ENCODE data around the gene JAGN1. TPM values are rescaled to one million over a fixed set of nuclear protein-coding genes. Genes with fewer than 3 reads are reported as not detected.
A peak's percentile ranks its signal among the peaks of the same experiment; 100 is the strongest.

Gene JAGN1
- total RNA-seq = 10 to 100 TPM; 42.8 to 96.4 (median 67.0) TPM

GRCh38 chr3:9890249-9891071, at the start of gene JAGN1:
JAGN1 (plus strand) TSS chr3:9890610; CDS start chr3:9890723, 113 bp downstream.
- TF ChIP-seq CTCF (IDR thresholded peaks at IDR 0.05 in 4 of 5, conservative IDR thresholded peaks at IDR 0.05 in 1 of 5) (no peak), POLR2A (IDR thresholded peaks at IDR 0.05) (peak; percentile 91 to 93)
- in situ Hi-C loops (cut with MboI; ENCODE audit: low sequenced_read_pairs in 4 of 4) (no loop called here), intact Hi-C loops (cut with DNase I; ENCODE audit: low total_unique reads) (loop anchor here (1.0 to 2.0 kb wide), 4 partner anchors 24 to 431 kb away; partner anchors contain the start of genes CRELD1, RPUSD3 and SEC13)
- peak; percentile 97 to 98 for ATAC-seq
- Histone ChIP-seq H3K27me3 (no peaks in the 10 kb centered on the region), H3K4me1 (peaks cover 7 to 11% of the 10 kb centered on the region in 2 donors), H3K4me3 (peak within 1 kb of the TSS; percentile 65 to 100 (median 88)), H3K27ac (peak within 1 kb of the TSS; percentile 93 to 100 (median 96)), H3K36me3 (peaks cover 0 to 20% of the 10 kb centered on the region in 2 donors), H3K9me3 (no peaks in the 10 kb centered on the region)
- DNase-seq = peak; percentile 83 to 86

DNA sequence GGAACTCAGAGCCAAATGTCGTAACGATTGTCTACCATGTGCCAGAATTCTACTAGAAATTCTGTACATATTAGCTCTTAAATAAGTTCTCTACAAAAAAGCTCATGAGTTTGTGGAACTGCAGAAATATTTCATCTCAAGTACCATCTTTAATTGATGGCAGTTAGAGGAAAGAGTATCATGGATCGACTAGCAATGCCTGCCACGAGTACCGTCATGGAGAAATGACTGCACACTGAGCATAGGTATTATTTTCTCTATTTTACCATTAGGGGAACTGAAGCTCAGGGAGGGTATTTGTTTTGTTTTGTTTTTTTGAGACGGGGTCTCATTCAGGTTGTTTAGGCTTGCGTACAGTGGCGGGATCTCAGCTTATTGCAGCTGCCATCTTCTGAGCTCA, 49.4 kb upstream of the JAGN1 start:
- H3K27ac ChIP-seq = no peak overlapping the region
- peaks cover 0 to 39% of the 10 kb centered on the region in 2 donors for H3K36me3 ChIP-seq
- no peak overlapping the region for H3K4me3 ChIP-seq
- ATAC-seq (no peak), DNase-seq (no peak)
- intact Hi-C loops (cut with DNase I; ENCODE audit: low total_unique reads) = no loop called here
- H3K4me1 ChIP-seq = peaks cover 7 to 12% of the 10 kb centered on the region in 2 donors
- H3K27me3 ChIP-seq = no peaks in the 10 kb centered on the region
- TF ChIP-seq CTCF (IDR thresholded peaks at IDR 0.05 in 4 of 5, conservative IDR thresholded peaks at IDR 0.05 in 1 of 5) (no peak), POLR2A (IDR thresholded peaks at IDR 0.05) (no peak)
- H3K9me3 ChIP-seq = no peaks in the 10 kb centered on the region
- in situ Hi-C loops (cut with MboI; ENCODE audit: low sequenced_read_pairs in 4 of 4) = loop anchor here in 1 of 4 donors (10.0 kb wide), 1 partner anchor 94 kb away; the partner anchor contains the start of gene CRELD1

DNA sequence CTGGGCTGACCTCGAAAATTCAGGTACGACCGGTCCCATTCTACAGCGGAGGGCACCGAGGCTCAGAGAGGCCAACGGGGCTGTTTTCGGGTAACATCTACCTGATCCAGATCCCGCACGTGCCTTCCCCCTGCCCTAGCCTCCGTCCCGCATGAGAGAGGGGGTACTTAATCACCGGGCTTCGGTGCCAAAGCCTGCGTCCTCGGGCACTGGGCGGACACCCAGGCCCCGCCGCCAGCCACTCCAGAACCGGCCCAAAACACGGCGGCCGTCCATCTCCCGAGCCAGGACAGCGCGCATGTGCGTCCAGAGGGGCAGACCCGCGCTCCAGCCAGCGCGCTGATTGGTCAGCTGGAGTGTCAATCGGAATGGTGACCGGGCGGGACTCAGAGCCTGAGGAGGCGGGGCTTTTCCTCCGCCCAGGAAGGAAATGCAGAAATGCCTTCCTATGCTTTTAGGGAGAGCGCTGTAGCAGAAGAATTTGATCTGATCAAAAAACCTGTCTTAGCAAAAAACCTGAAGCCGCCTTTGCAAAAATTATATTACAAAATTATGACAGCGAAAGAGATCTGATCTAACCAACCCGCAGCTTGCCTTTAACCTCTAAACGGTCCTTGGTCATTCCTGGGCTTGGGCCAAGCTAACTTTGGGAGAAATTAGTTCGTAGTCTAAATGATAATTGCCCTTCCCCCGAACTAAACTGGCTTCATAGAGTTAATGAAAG, 46.5 kb upstream of the JAGN1 start, which contains the start of gene RPUSD3:
TSS of gene RPUSD3 (minus strand) at position 294 of the 724 bp plus-strand sequence. CDS start at position 276, 18 bp downstream.
- peak within 1 kb of the TSS; percentile 66 to 96 (median 80) for H3K4me3 ChIP-seq
- H3K27me3 ChIP-seq = no peaks in the 10 kb centered on the region
- peaks cover 0 to 24% of the 10 kb centered on the region in 2 donors for H3K36me3 ChIP-seq
- no peak for TF ChIP-seq CTCF (IDR thresholded peaks at IDR 0.05 in 4 of 5, conservative IDR thresholded peaks at IDR 0.05 in 1 of 5)
- TF ChIP-seq POLR2A (IDR thresholded peaks at IDR 0.05) = peak; percentile 42 to 63
- no peaks in the 10 kb centered on the region for H3K9me3 ChIP-seq
- H3K4me1 ChIP-seq = peaks cover 7 to 12% of the 10 kb centered on the region in 2 donors
- peak within 1 kb of the TSS; percentile 78 to 90 (median 85) for H3K27ac ChIP-seq
- intact Hi-C loops (cut with DNase I; ENCODE audit: low total_unique reads) = loop anchor here (1.0 to 2.0 kb wide), 5 partner anchors 33 to 94 kb away; partner anchors contain the start of genes JAGN1, TADA3 and TTLL3
- ATAC-seq (peak; percentile 98 to 99), DNase-seq (peak; percentile 97)
- in situ Hi-C loops (cut with MboI; ENCODE audit: low sequenced_read_pairs in 4 of 4) = loop anchor here in 1 of 4 donors (10.0 kb wide), 1 partner anchor 91 kb away; the partner anchor contains the start of gene CRELD1

DNA sequence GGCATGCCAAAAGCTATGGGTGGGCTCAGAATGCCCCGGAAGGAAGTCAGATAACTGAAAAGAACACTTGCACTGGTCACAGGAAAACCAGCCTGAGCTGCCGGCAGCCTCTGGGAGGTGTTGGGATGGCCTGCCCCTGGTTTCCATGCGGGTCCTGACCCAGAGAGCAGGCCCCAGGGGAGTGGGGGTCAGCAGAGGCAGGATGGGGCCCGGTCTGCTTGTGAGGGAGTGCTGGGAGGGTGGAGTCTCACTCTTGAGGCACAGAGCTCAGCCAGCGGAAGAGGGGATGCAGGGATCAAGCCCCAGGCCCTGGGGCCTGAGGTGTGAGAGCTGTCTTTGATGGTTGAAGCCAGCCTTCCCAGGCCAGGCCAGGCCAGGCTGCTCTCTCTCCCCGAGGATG, 44.2 kb upstream of the JAGN1 start:
- Histone ChIP-seq H3K36me3 (peaks cover 0 to 9% of the 10 kb centered on the region in 2 donors), H3K4me1 (peaks cover 7 to 12% of the 10 kb centered on the region in 2 donors), H3K4me3 (no peak overlapping the region), H3K27me3 (no peaks in the 10 kb centered on the region), H3K9me3 (no peaks in the 10 kb centered on the region), H3K27ac (no peak overlapping the region)
- TF ChIP-seq CTCF (IDR thresholded peaks at IDR 0.05 in 4 of 5, conservative IDR thresholded peaks at IDR 0.05 in 1 of 5) (no peak), POLR2A (IDR thresholded peaks at IDR 0.05) (no peak)
- in situ Hi-C loops (cut with MboI; ENCODE audit: low sequenced_read_pairs in 4 of 4) = loop anchor here in 1 of 4 donors (10.0 kb wide), 1 partner anchor 89 kb away; the partner anchor contains the start of gene CRELD1
- no peak for ATAC-seq
- no peak for DNase-seq
- intact Hi-C loops (cut with DNase I; ENCODE audit: low total_unique reads) = no loop called here
